GM21619 (cell line): ENCODE measurements around the gene TTF2.
"Not testable (repeated sequence)": the region's sequence is repeated elsewhere in the genome, so short reads cannot be mapped to it uniquely, and the experiment has no call there.

Experiments used
- ATAC-seq: cut with Tn5 transposase; IDR thresholded peaks from one replicate; pipeline ENCODE4 v1.9.1; 2021; ENCODE audit not compliant: unreplicated experiment

Gene TTF2

GRCh38 chr1:117092594-117092993 lies 32.5 kb downstream of the TTF2 start:
- ATAC-seq, result no peak

DNA sequence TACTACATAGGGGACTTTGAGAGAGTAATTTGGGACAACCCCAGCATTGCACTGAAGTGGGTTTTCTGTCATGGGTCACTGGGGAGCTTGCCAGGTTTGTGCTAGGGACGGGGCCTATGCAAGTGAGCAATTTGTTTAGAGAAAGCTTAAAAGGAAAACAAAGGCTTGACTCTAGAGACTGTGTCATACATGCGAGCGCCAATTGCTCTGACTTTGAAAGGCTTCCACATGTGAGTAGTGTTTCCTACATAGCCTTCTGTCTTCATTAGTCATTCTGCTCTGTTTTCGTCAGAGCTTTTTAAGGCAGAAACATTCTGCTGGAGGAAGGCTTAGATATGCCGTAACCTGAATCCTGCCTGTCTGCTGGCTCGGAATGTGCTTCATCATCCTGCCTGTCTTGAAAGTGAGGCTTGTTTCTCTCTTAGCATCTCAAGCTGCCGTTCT lies 33.0 kb downstream of the TTF2 start:
- ATAC-seq, result no peak

DNA sequence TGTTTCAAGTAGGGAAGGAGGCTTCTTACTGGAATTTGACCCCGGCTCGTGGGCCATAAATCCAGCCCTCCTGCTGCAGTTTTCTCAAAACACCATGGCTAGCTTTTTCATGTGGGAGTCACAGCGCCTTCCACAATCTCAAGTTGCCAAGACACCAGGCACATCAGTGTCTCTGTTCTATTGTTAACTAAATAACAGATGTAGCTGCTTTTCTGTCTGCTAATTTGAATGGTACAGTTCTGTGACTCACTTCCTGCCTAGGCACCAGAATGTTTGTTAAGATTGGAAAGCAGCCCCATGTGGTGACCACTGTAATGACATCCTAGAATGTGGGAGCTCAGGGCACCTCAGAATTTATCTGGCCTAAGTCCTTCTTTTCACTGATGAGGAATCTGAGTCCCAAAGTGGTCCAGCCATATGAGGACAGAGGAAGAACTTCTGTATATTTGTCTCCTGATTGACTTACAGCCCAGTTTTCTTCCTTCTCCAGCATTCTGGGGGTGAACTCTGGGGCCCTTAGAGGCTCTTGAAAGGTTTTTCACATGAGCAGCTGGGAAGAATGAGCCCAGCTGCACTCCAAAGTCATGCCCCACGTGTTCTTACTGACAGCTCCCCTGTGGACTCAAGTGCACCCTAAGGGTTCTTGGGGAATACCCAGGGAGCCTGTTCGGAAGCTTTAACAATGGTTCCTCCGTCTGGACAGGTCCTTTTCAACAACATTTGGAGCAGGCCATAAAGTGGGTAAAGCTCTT lies 33.9 kb downstream of the TTF2 start:
- no peak for ATAC-seq

DNA sequence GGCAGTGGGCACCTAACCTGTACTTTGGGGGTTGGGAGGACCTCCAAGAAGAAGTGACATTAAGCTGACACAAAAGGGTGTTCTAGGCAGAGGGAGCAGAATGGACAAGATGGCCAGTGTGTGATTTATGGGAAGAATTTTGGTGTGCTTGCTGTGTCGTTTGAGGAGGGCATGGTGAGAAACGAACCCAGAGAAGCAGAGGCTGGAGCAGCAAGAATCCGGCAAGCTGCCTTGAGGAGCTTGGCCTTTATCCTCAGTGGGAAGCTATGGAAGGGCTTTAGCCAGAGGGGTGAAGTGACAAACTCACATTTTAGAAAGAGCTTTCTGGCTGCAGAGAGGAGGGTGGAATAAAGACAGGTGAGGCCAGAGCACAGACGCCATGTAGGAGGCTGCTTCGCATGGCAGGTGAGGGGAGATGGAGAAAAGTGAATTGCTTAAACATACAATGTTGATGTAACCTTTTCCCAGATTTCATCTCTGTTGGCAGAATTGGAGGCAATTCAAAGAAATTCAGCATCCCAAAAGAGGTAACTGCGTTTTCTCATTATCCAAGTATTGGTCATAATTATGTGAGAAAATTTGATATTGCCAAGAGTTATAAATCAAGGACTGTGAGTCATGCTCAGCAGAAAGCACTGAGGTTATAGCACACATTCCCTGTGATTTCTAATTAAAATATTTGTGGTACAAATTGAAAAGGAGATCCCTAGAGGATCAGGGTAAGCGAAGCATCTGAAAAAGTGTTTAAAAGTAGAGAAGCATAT lies 34.9 kb downstream of the TTF2 start:
- no peak for ATAC-seq

DNA sequence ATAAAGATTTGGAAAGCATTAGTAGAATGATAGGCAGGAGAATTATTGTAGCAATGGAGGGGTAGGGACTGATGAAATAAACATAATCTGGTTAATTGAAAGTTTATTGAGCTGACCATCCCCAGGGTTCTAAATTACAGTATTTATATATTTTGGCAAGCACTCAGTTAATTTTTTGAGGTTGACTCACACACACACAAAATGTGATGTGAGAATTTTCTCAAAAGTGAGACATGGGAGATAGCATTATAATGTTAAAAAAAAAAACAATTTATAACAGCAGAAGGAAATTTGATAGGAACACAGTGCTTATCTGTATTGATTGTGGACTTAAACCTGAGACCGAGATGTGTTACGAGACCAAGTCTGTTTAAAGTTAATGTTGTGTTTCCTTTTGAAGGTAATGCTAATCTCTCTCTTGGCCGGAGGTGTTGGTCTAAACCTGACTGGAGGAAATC lies 36.9 kb downstream of the TTF2 start:
- ATAC-seq, result no peak

- ATAC-seq, result no peak
Observed at GRCh38 chr1:117097443-117097842, 37.3 kb downstream of the TTF2 start.

DNA sequence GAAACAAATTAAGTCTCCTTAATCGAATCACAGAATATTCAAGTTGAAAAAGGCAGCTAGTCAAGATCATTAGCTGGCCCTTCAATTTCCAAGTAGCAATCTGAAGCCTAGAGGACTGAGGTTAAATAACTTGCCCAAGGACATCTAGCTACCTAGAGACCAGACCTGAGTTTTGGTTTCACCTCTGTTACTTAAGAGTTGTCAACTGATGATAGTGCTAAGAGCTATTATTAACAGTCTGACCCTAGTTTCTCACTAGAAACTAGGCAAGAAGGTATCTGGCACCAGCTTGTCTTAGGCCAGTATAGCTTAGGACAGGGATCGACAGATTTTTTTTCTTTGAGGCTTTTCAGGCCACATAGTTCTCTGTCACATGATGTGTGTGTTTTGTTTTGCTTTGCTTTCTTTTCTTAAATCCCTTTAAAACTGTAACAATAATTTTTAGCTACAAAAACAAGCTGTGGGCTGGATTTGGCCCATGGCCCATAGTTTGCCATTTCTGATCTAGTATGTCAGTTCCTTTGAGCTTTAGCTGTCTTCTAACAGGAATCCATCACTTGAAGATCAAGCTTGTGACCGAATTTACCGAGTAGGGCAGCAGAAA lies 38.3 kb downstream of the TTF2 start:
- no peak for ATAC-seq

DNA sequence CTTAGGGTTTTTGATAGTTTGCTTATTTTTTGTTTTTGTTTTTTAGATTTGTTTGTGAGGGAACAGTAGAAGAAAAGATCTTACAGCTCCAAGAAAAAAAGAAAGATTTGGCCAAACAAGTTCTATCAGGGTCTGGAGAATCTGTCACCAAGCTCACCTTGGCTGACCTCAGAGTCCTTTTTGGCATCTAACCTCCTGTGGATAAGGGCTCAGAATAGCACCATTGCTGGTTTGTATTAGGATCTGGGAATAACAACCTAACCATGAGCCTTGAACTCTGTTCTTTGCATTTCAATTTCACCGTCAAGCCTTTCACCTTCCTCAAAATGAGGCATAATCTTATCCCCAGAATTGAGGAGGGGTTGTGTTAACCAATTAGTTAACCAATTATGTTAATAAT lies 41.2 kb downstream of the TTF2 start:
- ATAC-seq, result no peak

DNA sequence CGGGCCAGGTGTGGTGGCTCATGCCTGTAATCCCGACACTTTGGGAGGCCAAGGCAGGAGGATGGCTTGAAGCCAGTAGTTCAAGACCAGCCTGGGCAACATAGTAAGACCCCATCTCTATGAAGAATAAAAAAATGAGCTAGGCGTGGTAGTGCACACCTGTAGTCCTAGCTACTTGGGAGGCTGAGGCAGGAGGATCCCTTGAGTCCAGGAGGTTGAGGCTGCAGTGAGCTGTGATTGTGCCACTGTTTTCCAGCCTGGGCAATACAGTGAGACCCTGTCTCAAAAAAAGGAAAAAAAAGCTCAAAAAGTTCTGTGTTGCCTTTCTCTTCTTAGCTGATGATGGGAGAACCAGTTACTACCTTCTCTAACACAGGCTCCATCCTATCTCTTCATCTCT lies 41.7 kb downstream of the TTF2 start:
- not testable (repeated sequence) for ATAC-seq

DNA sequence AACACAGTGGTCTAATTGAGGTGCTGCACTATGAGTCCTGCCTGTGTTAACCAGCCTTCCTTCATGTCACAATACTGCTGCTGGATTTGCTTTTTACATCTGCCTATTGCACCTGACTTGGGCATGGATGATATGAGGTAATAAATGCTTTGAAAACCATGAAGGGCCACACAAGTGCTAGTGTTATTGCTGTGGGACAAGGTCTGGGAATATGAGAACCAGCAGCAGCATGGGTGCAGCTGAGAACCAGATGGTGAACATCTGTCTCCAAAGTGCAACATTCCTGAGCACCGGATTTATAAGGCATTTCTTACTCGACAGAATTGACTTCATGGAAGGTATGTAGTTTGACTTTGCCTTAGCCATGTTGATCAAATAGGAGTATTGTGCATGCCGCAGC lies 44.9 kb downstream of the TTF2 start:
- no peak for ATAC-seq

DNA sequence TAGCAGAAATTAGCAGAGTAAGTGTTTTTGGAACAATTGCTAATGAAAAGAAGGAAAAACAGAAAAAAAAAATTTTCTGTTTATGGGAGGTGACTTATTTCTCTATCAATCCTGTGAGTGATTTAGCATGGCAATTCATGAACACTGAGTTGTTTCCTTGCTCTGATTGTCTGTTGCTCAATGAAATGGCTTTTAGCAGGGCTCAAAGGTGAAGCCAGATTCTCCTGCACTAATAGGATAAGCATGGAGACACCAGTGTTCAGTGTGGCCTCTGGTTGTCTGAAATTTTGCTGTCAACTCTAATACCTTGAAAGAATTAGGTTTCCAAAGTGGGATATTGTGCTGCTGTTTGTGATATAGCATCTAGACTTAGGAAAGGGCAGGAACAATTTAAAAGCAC lies 45.6 kb downstream of the TTF2 start:
- no peak for ATAC-seq

- no peak for ATAC-seq
Observed at GRCh38 chr1:117106478-117106877, 46.4 kb downstream of the TTF2 start.

DNA sequence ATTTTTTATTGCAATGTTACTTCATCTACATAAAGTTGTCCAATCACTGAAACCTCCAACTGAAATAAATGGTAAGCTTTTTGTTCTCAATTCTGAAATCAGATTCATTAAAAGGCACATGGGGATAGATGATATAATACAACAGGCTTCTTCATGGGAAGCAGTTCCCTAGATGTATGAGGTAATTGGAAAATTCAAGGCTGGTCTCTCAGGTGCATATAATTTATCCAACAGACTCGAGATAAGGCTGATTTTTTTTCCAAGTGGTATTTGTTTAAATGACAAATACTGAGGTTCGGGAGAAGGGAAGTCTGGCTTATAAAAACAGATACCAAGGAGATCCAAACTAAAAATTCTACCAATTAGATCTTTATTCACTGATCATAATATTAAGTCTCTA lies 47.2 kb downstream of the TTF2 start:
- no peak for ATAC-seq

DNA sequence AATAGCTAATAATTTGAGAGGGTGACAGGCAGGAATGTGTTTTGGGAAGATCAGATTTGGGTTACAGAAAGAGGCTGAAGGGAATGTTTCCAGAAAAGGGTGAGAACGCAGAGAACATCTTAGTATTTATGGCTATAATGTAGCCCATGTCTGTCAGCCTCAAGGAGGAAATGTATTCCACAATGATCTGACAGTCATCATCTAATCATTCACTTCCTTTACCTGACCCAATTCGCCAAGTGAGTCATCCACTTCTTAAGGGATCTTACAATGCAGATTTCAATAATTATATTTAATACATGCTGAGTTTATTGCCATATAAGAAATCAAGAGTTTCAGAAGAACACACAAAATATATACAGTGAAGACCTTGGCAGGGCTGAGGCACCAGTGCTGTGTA lies 50.6 kb downstream of the TTF2 start:
- no peak for ATAC-seq

GRCh38 chr1:117112047-117112717 lies 52.1 kb downstream of the TTF2 start:
- ATAC-seq, result no peak

DNA sequence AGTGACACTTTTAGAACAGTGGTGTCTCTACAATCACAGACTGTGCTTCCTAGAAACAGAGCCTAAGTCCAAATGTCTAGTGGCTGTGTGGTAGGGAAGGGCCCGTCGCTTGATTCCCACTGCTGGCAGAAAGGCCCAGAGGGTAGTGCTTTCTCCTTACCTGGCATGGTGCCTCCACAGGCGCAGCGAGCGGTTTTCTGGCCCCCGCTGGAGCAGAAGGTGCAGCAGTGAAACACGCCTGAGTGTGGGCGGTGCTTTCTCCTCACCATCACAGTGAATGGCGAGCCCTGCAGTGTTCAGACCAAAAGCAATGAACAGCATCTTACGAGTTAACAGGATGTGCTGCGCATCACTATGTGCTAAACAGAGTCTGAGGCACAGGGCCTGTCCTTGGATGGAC lies 53.1 kb downstream of the TTF2 start:
- ATAC-seq, result no peak

DNA sequence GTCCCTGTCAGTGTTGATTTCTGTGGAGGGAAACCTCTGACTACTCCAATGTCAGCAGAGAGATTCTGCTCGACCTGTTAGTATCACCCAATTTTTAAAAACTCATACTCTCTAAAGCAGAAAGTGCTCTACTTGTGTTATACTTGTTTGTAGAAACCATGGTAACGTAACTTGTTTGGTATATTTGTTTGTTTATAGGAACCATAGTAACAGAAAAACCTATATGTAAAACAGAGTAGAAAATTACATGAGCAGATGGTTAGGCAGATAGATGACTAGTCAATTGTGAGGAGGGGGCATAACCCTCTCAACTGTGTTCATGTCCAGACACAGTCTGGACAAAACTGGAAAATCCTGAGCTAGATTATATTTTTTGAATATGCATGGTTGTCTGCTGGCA lies 54.8 kb downstream of the TTF2 start:
- no peak for ATAC-seq

DNA sequence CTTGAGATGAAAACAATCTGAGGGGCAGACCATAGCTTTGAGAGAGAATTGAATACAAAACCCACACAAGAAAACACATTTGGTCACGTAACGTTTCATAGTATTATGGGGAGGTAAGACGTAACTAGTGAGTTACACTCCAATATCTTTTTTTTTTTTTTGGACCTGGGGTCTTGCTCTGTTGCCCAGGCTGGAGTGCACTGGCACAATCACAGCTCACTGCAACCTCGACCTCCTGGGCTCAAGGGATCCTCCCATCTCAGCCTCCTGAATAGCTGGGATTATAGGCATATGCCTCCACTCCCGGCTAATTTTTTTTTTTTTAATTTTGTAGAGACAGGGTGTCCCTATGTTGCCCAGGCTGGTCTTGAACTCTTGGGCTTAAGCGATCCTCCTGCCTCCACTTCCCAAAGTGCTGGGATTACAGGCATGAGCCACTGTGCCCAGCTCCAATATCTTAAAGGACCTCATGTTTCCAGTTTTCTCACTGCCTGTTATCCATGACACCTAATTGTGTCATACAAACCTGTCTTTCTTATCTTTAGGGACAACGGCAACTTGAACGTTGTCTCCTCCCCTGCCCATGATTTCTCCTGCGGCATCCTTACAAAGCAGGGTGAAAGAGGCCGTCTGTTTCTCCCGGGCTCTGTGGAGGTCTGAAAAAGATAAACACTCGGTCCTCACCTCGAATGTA lies 56.1 kb downstream of the TTF2 start:
- ATAC-seq, result no peak

DNA sequence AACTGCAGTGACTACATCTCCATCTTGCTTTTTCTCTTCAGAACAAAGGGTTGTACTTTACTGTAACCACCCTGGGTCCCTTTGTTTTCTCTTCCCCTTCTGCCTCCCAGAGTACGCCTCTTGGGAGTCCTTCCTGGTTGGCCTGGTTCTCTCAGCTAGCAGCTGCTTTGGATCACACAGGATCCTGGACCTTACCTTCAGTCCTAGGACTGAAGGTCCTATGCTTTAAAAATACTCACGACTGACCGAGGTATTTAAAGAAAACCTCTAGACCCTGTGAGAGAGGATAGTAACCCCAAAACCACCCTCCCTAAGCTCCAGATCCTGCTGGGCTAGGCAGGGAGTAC lies 56.6 kb downstream of the TTF2 start:
- no peak for ATAC-seq

GRCh38 chr1:117117697-117118096 lies 57.6 kb downstream of the TTF2 start:
- ATAC-seq, result no peak

- no peak for ATAC-seq
Observed at GRCh38 chr1:117118137-117118536, 58.0 kb downstream of the TTF2 start.
